GM18858 (cell line): Measurements from ENCODE around the gene ATP6V1E1.

ENCODE experiments used
- ATAC-seq: cut with Tn5 transposase; IDR thresholded peaks from one replicate; pipeline ENCODE4 v1.9.1; 2021; ENCODE audit not compliant: unreplicated experiment

Gene ATP6V1E1

GRCh38 chr22:17548756-17549035 is 79.9 kb downstream of the ATP6V1E1 start:
- no peak for ATAC-seq

DNA sequence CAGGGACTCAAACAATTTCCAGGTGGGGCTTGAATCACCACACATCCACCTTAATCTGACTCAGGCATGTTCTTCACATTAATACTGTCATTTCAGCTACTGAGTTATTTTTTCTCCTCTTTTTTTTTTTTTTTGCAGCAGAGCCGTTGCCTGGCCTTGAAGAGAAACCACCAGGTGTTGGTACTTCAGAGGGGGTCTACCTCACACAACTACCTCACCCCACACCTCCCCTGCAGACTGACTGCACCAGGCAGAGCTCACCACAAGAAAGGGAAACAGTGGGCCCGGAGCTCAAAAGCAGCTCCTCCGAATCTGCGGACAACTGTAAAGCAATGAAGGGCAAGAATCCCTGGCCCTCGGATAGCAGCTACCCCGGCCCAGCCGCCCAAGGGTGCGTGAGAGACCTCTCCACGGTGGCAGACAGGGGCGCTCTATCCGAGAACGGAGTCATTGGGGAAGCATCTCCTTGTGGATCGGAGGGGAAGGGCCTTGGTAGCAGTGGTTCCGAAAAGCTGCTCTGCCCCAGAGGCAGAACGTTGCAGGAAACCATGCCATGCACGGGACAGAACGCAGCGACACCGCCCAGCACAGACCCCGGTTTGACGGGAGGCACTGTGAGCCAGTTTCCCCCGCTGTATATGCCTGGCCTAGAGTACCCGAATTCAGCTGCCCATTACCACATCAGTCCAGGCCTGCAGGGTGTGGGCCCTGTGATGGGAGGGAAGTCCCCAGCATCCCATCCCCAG is 80.4 kb downstream of the ATP6V1E1 start:
- no peak for ATAC-seq

- ATAC-seq, result no peak
Measured at GRCh38 chr22:17542452-17542851, 86.1 kb downstream of the ATP6V1E1 start.
